Right lobe of liver (tissue), 6 donors: ENCODE measurements around the gene CHST3. TPM values are rescaled to one million over a fixed set of nuclear protein-coding genes. Genes with fewer than 3 reads are reported as not detected.
A peak's percentile ranks its signal among the peaks of the same experiment; 100 is the strongest.

ENCODE experiments used
- ATAC-seq, 4 donors: fragments of 200-7000 bp; cut with Tn5 transposase; one replicate each; pipeline ENCODE4 v1.9.1; 2020; ENCODE audit warnings: mild to moderate bottlenecking in 4 of 4, moderate library complexity in 4 of 4
- DNase-seq, 3 donors: peaks; one replicate each; pipeline ENCODE4 v3.0.0-alpha.2; 2020
- H3K27ac ChIP-seq, 3 donors: fragments of 200-600 bp; one replicate each; pipeline ENCODE4 v1.8.0; 2022
- H3K27me3 ChIP-seq, 2 donors: fragments of 200-600 bp; one replicate each; pipeline ENCODE4 v1.8.0; 2022
- H3K36me3 ChIP-seq, 4 donors: fragments of 200-600 bp; sonication (generic) in 1 of 4; one replicate each; pipeline versions ENCODE4 v1.5.1 to v1.8.0; 2017 to 2022; ENCODE audit warnings: control low read depth in 1 of 4
- H3K4me1 ChIP-seq, 4 donors: fragments of 200-600 bp; sonication (generic) in 1 of 4; one replicate each; pipeline versions ENCODE4 v1.5.1 to v1.8.0; 2017 to 2022; ENCODE audit warnings: control low read depth in 1 of 4
- H3K4me3 ChIP-seq, 3 donors: fragments of 200-600 bp; one replicate each; pipeline ENCODE4 v1.8.0; 2022
- H3K9me3 ChIP-seq, 4 donors: fragments of 200-600 bp; sonication (generic) in 1 of 4; one replicate each; pipeline versions ENCODE4 v1.5.1 to v1.8.0; 2017 to 2022; ENCODE audit warnings: control low read depth in 1 of 4
- POLR2A ChIP-seq: fragments of 450-650 bp; IDR thresholded peaks from one replicate; pipeline ENCODE4 v1.6.1; 2017; ENCODE audit warnings: antibody characterized with exemption, mild to moderate bottlenecking
- WGBS: methylation state at CpG from one replicate; pipeline ENCODE4 v1.1.6; 2018; ENCODE audit warnings: low coverage, low lambda C conversion rate; ENCODE audit not compliant: insufficient coverage; ENCODE audit errors: missing lambda C conversion rate; 5-methylcytosine and 5-hydroxymethylcytosine counted together
- intact Hi-C, 2 donors: fragments of 100-400 bp; cut with DNase I; formaldehyde crosslinking; loops; one replicate each; pipeline versions ENCODE4 v1.11.2 to v1.14.1; 2022
- total RNA-seq, 6 experiments: library from RNA; depleted of rRNA in 2 of 6; stranded (reverse); fragments of >200 nt in 2 of 6; fragmentation: NEBNext Ultra II Directional in 3 of 6; extraction: Animal tissue kit (Norgen Biotek cat#: 25700) in 3 of 6; gene quantifications; one replicate each; pipeline versions ENCODE4 v1.1.0 to v1.2.4, GENCODE V29; 2016 to 2023
- TF ChIP-seq, protein P1 (sequence below), 4 donors: fragments of 200-600 bp in 3 of 4; fragments of 450-650 bp in 1 of 4; IDR thresholded peaks; one replicate each; pipeline versions ENCODE4 v1.5.1 to v1.8.0; 2016 to 2022; ENCODE audit warnings: antibody characterized with exemption in 4 of 4, mild to moderate bottlenecking in 2 of 4
- donor health status: DM: no; HTN: yes; CAD: no.
- donor health status: DM: no; HTN: no; CAD: no.
- donor health status: DM: no; HTN: no; CAD: no.
- donor health status: DM: no; HTN: yes; CAD: no.
- donor health status: DM: no; HTN: yes; CAD: no.

The CHST3 gene
- total RNA-seq, 6 experiments from 2014 or later = 0.81 to 2.5 (median 1.8) TPM

GRCh38 chr10:72000073-72001032, 36.2 kb downstream of the CHST3 start:
- Histone ChIP-seq H3K9me3 (no peaks in the 10 kb centered on the region), H3K36me3 (no peaks in the 10 kb centered on the region), H3K27me3 (no peaks in the 10 kb centered on the region), H3K4me1 (no peaks in the 10 kb centered on the region), H3K4me3 (no peak overlapping the region), H3K27ac (no peak overlapping the region)
- intact Hi-C loops = no loop called here
- ATAC-seq (no peak), DNase-seq (no peak)
- TF ChIP-seq POLR2A = no peak
- TF ChIP-seq, protein P1, sequence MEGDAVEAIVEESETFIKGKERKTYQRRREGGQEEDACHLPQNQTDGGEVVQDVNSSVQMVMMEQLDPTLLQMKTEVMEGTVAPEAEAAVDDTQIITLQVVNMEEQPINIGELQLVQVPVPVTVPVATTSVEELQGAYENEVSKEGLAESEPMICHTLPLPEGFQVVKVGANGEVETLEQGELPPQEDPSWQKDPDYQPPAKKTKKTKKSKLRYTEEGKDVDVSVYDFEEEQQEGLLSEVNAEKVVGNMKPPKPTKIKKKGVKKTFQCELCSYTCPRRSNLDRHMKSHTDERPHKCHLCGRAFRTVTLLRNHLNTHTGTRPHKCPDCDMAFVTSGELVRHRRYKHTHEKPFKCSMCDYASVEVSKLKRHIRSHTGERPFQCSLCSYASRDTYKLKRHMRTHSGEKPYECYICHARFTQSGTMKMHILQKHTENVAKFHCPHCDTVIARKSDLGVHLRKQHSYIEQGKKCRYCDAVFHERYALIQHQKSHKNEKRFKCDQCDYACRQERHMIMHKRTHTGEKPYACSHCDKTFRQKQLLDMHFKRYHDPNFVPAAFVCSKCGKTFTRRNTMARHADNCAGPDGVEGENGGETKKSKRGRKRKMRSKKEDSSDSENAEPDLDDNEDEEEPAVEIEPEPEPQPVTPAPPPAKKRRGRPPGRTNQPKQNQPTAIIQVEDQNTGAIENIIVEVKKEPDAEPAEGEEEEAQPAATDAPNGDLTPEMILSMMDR (IDR thresholded peaks at IDR 0.05) = no peak
- 65% methylated on average over 9 of the region's 14 CpGs for WGBS

GRCh38 chr10:72001033-72001395, 36.8 kb downstream of the CHST3 start:
- TF ChIP-seq, protein P1 (IDR thresholded peaks at IDR 0.05) = no peak
- no peak for TF ChIP-seq POLR2A
- Histone ChIP-seq H3K4me1 (no peaks in the 10 kb centered on the region), H3K27ac (no peak overlapping the region), H3K36me3 (no peaks in the 10 kb centered on the region), H3K4me3 (no peak overlapping the region), H3K9me3 (no peaks in the 10 kb centered on the region), H3K27me3 (no peaks in the 10 kb centered on the region)
- ATAC-seq = peak in 2 of 4 donors; percentile 8 to 12
- DNase-seq = no peak
- no CpG with 5 or more reads among the region's 4 CpGs for WGBS
- intact Hi-C loops = no loop called here

- Histone ChIP-seq H3K27ac (no peak overlapping the region), H3K4me3 (no peak overlapping the region), H3K27me3 (no peaks in the 10 kb centered on the region), H3K36me3 (no peaks in the 10 kb centered on the region), H3K4me1 (no peaks in the 10 kb centered on the region), H3K9me3 (no peaks in the 10 kb centered on the region)
- ATAC-seq (no peak), DNase-seq (no peak)
- intact Hi-C loops = no loop called here
- WGBS = 83% methylated on average over 5 of the region's 8 CpGs
- no peak for TF ChIP-seq POLR2A
- TF ChIP-seq, protein P1 (IDR thresholded peaks at IDR 0.05) = no peak
Measured at GRCh38 chr10:72002354-72003295, 38.4 kb downstream of the CHST3 start.

- no peaks in the 10 kb centered on the region for H3K4me1 ChIP-seq
- no peak overlapping the region for H3K27ac ChIP-seq
- no peak overlapping the region for H3K4me3 ChIP-seq
- DNase-seq (no peak), ATAC-seq (no peak)
- no peaks in the 10 kb centered on the region for H3K9me3 ChIP-seq
- intact Hi-C loops = no loop called here
- no peaks in the 10 kb centered on the region for H3K27me3 ChIP-seq
- no peak for TF ChIP-seq POLR2A
- TF ChIP-seq, protein P1 (IDR thresholded peaks at IDR 0.05) = no peak
- WGBS = 84% methylated on average over 2 of the region's 3 CpGs
- H3K36me3 ChIP-seq = no peaks in the 10 kb centered on the region
Measured at GRCh38 chr10:72006026-72006425, 41.8 kb downstream of the CHST3 start.
